ENCODE measurements around the gene FCER1G. TPM values are rescaled to one million over a fixed set of nuclear protein-coding genes. Genes with fewer than 3 reads are reported as not detected.
A peak's percentile ranks its signal among the peaks of the same experiment; 100 is the strongest.

The FCER1G gene
- polyA plus RNA-seq, 2 donors, result 10.0 to 14.0 TPM

DNA sequence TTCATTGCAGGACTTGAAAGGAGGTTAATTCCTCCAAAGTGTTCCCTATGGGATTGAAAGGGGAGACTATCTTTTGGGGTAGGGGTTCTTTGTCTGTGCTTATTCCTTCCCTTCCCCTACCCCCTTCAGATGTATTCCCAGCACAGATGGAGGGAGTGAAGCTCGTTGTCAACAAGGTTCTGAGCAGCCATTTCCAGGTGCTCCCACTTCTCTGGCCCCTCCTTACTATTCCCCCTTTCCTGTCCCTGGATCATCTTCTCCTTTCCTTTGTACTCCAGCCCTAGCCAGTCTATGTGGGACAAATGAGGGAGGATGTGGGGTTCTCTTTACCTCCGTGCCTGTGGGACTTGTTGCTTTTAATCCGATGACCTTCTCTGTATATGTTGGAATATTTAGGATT, 11.7 kb downstream of the FCER1G start:
- peak overlapping the region in 1 of 2 donors; percentile 82 for H3K27ac ChIP-seq (ENCODE audit: low read depth in 2 of 2, low read length in 1 of 2)
- no peaks in the 10 kb centered on the region for H3K9me3 ChIP-seq (ENCODE audit: control insufficient read depth in 2 of 2, insufficient read depth in 1 of 2, low read depth in 1 of 2, low read length in 1 of 2)
- H3K27me3 ChIP-seq (ENCODE audit: control insufficient read depth in 1 of 2, insufficient read depth in 2 of 2, low read length in 2 of 2), result no peaks in the 10 kb centered on the region
- peak overlapping the region; percentile 64 to 89 for H3K4me3 ChIP-seq (ENCODE audit: low read depth in 1 of 2, low read length in 2 of 2)
- peaks cover 0 to 19% of the 10 kb centered on the region in 2 donors for H3K36me3 ChIP-seq (ENCODE audit: control insufficient read depth in 2 of 2, insufficient read depth in 2 of 2, low read length in 1 of 2)
- H3K4me1 ChIP-seq (ENCODE audit: control insufficient read depth in 2 of 2, insufficient read depth in 2 of 2, low read length in 1 of 2), result peaks cover 2 to 8% of the 10 kb centered on the region in 2 donors
- WGBS, 2 donors, result 49 to 62% methylated on average over 3 of the region's 3 CpGs

DNA sequence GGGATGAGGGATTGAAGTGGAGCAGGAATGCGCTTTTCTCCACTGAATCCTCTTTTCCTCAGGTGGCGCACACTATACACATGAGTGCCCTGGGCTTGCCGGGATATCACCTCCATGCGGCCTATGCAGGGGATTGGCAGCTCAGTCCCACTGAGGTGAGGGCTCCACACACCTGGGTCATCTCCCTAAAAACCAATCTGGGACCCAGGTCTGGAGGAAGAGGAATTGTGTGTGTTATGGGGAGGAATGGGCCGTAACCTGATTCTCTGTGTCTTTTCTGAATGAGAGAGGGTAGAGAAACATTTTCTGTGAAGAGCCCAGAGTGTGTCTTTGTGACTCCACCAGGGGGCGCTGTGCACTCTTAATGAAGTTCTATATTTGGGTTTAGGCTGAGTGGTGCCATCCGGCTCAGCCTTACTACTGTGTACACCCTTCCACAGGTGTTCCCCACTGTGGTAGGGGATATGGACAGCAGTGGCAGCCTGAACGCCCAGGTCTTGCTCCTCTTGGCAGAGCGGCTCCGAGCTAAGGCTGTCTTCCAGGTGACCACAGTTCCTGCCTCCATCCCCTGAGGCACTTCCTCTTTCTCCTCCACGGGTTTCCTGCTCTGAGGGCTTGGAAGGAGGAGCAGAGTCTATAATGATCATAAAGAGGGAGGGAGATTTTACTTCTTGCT, 12.2 kb downstream of the FCER1G start:
- no peaks in the 10 kb centered on the region for H3K9me3 ChIP-seq (ENCODE audit: control insufficient read depth in 2 of 2, insufficient read depth in 1 of 2, low read depth in 1 of 2, low read length in 1 of 2)
- H3K4me3 ChIP-seq (ENCODE audit: low read depth in 1 of 2, low read length in 2 of 2), result peak overlapping the region in 1 of 2 donors; percentile 28
- peak overlapping the region; percentile 50 to 82 for H3K27ac ChIP-seq (ENCODE audit: low read depth in 2 of 2, low read length in 1 of 2)
- 36 to 38% methylated on average over 11 of the region's 11 CpGs for WGBS, 2 donors
- H3K36me3 ChIP-seq (ENCODE audit: control insufficient read depth in 2 of 2, insufficient read depth in 2 of 2, low read length in 1 of 2), result peaks cover 0 to 19% of the 10 kb centered on the region in 2 donors
- peaks cover 2 to 8% of the 10 kb centered on the region in 2 donors for H3K4me1 ChIP-seq (ENCODE audit: control insufficient read depth in 2 of 2, insufficient read depth in 2 of 2, low read length in 1 of 2)
- no peaks in the 10 kb centered on the region for H3K27me3 ChIP-seq (ENCODE audit: control insufficient read depth in 1 of 2, insufficient read depth in 2 of 2, low read length in 2 of 2)

DNA sequence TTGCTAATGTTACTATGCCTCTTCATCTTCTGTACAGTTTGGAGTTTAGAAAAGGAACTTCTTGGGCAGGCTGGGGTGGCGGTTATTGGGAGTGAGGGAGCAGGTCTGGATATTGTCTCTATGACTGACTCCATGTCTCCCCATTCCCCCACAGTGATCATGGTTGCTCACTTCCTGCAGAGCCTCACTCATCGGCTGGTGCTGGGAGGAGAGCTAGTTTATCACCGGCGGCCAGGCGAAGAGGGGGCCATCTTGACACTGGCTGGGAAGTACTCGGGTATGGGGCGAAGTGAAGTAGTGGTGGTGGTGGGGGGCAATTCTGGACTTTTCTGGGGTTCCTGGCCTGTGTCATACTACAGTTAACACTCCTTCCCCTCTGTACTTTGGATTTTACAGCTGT, 12.9 kb downstream of the FCER1G start:
- Histone ChIP-seq H3K27ac (ENCODE audit: low read depth in 2 of 2, low read length in 1 of 2) (no peak overlapping the region), H3K4me1 (ENCODE audit: control insufficient read depth in 2 of 2, insufficient read depth in 2 of 2, low read length in 1 of 2) (peaks cover 2 to 8% of the 10 kb centered on the region in 2 donors), H3K27me3 (ENCODE audit: control insufficient read depth in 1 of 2, insufficient read depth in 2 of 2, low read length in 2 of 2) (no peaks in the 10 kb centered on the region), H3K9me3 (ENCODE audit: control insufficient read depth in 2 of 2, insufficient read depth in 1 of 2, low read depth in 1 of 2, low read length in 1 of 2) (no peaks in the 10 kb centered on the region), H3K36me3 (ENCODE audit: control insufficient read depth in 2 of 2, insufficient read depth in 2 of 2, low read length in 1 of 2) (peaks cover 0 to 19% of the 10 kb centered on the region in 2 donors), H3K4me3 (ENCODE audit: low read depth in 1 of 2, low read length in 2 of 2) (no peak overlapping the region)
- WGBS, 2 donors, result 92 to 93% methylated on average over 7 of the region's 7 CpGs

GRCh38 chr1:161229896-161230295, 14.8 kb downstream of the FCER1G start:
- Histone ChIP-seq H3K4me1 (ENCODE audit: control insufficient read depth in 2 of 2, insufficient read depth in 2 of 2, low read length in 1 of 2) (peaks cover 2 to 8% of the 10 kb centered on the region in 2 donors), H3K4me3 (ENCODE audit: low read depth in 1 of 2, low read length in 2 of 2) (no peak overlapping the region), H3K36me3 (ENCODE audit: control insufficient read depth in 2 of 2, insufficient read depth in 2 of 2, low read length in 1 of 2) (peaks cover 0 to 19% of the 10 kb centered on the region in 2 donors), H3K9me3 (ENCODE audit: control insufficient read depth in 2 of 2, insufficient read depth in 1 of 2, low read depth in 1 of 2, low read length in 1 of 2) (no peaks in the 10 kb centered on the region), H3K27me3 (ENCODE audit: control insufficient read depth in 1 of 2, insufficient read depth in 2 of 2, low read length in 2 of 2) (no peaks in the 10 kb centered on the region), H3K27ac (ENCODE audit: low read depth in 2 of 2, low read length in 1 of 2) (no peak overlapping the region)
- 63 to 64% methylated on average over 3 of the region's 3 CpGs for WGBS, 2 donors

- peaks cover 2 to 8% of the 10 kb centered on the region in 2 donors for H3K4me1 ChIP-seq (ENCODE audit: control insufficient read depth in 2 of 2, insufficient read depth in 2 of 2, low read length in 1 of 2)
- 95% methylated on average over 7 of the region's 7 CpGs for WGBS, 2 donors
- no peak overlapping the region for H3K27ac ChIP-seq (ENCODE audit: low read depth in 2 of 2, low read length in 1 of 2)
- H3K4me3 ChIP-seq (ENCODE audit: low read depth in 1 of 2, low read length in 2 of 2), result no peak overlapping the region
- no peaks in the 10 kb centered on the region for H3K27me3 ChIP-seq (ENCODE audit: control insufficient read depth in 1 of 2, insufficient read depth in 2 of 2, low read length in 2 of 2)
- no peaks in the 10 kb centered on the region for H3K9me3 ChIP-seq (ENCODE audit: control insufficient read depth in 2 of 2, insufficient read depth in 1 of 2, low read depth in 1 of 2, low read length in 1 of 2)
- H3K36me3 ChIP-seq (ENCODE audit: control insufficient read depth in 2 of 2, insufficient read depth in 2 of 2, low read length in 1 of 2), result peaks cover 0 to 19% of the 10 kb centered on the region in 2 donors
These were observed 15.7 kb downstream of the FCER1G start for GRCh38 chr1:161230762-161231161.

- 86 to 88% methylated on average over 9 of the region's 9 CpGs for WGBS, 2 donors
- Histone ChIP-seq H3K4me1 (ENCODE audit: control insufficient read depth in 2 of 2, insufficient read depth in 2 of 2, low read length in 1 of 2) (peaks cover 0 to 2% of the 10 kb centered on the region in 2 donors), H3K36me3 (ENCODE audit: control insufficient read depth in 2 of 2, insufficient read depth in 2 of 2, low read length in 1 of 2) (peaks cover 0 to 17% of the 10 kb centered on the region in 2 donors)
These were observed 18.0 kb downstream of the FCER1G start for GRCh38 chr1:161233102-161233501.

DNA sequence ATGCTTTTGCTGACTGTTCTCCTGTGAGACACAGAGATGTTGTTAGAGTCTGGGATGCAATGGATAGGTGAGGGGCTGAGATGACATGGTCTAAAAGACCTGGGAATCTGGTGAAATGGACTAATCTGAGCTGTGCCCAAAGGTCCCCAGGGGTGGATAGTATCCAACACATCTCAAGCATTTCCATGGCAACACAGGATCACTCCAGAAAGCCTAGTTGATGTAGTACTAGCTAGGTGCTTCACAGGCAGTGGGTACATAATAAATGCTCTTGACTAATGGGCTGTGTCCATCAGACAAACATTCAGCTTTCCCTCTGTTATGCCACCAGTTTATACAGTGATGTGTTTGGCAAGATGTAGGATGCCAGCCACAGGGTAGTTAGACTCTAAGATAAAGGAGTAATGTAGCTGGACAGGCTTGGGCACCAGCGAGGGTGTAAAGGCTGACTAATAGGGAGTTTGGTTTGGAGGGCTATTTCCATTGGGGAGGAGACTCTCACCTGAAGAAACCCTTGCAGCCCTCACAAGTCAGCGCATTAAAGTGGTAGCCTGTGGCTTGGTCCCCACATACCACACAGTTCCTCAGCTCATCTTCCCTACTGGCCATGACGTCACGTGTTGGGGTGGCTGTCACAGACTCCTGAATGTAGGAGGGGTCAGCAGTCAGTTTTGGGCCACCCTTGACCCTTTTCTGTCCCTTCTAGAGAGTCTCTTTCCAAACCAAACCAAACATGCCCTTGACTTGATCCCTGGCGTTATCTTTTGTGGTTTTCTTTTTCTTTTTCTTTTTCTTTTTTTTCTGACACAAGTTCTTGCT, 21.1 kb downstream of the FCER1G start:
- WGBS, 2 donors, result 74 to 85% methylated on average over 5 of the region's 5 CpGs

More at GRCh38 chr1:161233102-161233501, 18.0 kb downstream of the FCER1G start:
- Histone ChIP-seq H3K4me3 (ENCODE audit: low read depth in 1 of 2, low read length in 2 of 2) (no peak overlapping the region), H3K9me3 (ENCODE audit: control insufficient read depth in 2 of 2, insufficient read depth in 1 of 2, low read depth in 1 of 2, low read length in 1 of 2) (no peaks in the 10 kb centered on the region), H3K27me3 (ENCODE audit: control insufficient read depth in 1 of 2, insufficient read depth in 2 of 2, low read length in 2 of 2) (no peaks in the 10 kb centered on the region), H3K27ac (ENCODE audit: low read depth in 2 of 2, low read length in 1 of 2) (no peak overlapping the region)

DNA sequence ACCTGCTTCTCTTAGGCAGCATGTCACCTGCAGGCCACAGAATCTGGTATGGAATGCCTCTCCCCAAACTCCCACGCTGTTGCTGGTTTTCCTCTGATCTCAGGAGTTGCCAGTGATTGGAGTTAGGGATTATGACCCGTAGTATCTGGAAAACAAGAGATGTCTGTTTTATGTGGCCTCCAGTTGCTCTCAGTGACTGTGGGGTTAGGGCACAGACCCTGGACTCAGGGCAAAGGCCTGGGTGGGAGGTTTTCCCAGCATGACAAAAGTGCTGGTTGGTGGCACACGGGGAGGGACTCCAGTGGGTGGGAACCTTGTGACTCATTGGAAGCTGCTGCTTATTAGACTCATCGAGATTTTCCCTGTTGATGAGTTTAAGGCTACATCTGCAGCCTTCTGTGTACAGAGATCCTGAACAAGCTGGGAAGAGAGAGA, 23.0 kb downstream of the FCER1G start, which contains the start of gene NR1I3:
Gene NR1I3 (minus strand): TSS at position 165 of the 435 bp plus-strand sequence. CDS start 1,638 bp downstream, outside the sequence.
- H3K36me3 ChIP-seq (ENCODE audit: control insufficient read depth in 2 of 2, insufficient read depth in 2 of 2, low read length in 1 of 2), result no peaks in the 10 kb centered on the region
- WGBS, 2 donors, result 61 to 63% methylated on average over 4 of the region's 4 CpGs
- no peaks in the 10 kb centered on the region for H3K4me1 ChIP-seq (ENCODE audit: control insufficient read depth in 2 of 2, insufficient read depth in 2 of 2, low read length in 1 of 2)
- H3K9me3 ChIP-seq (ENCODE audit: control insufficient read depth in 2 of 2, insufficient read depth in 1 of 2, low read depth in 1 of 2, low read length in 1 of 2), result no peaks in the 10 kb centered on the region
- no peaks in the 10 kb centered on the region for H3K27me3 ChIP-seq (ENCODE audit: control insufficient read depth in 1 of 2, insufficient read depth in 2 of 2, low read length in 2 of 2)
- H3K27ac ChIP-seq (ENCODE audit: low read depth in 2 of 2, low read length in 1 of 2), result no peak within 1 kb of the TSS
- H3K4me3 ChIP-seq (ENCODE audit: low read depth in 1 of 2, low read length in 2 of 2), result no peak within 1 kb of the TSS

More for the DNA sequence above, 21.1 kb downstream of the FCER1G start:
- Histone ChIP-seq H3K27ac (ENCODE audit: low read depth in 2 of 2, low read length in 1 of 2) (no peak overlapping the region), H3K4me3 (ENCODE audit: low read depth in 1 of 2, low read length in 2 of 2) (no peak overlapping the region), H3K4me1 (ENCODE audit: control insufficient read depth in 2 of 2, insufficient read depth in 2 of 2, low read length in 1 of 2) (no peaks in the 10 kb centered on the region), H3K27me3 (ENCODE audit: control insufficient read depth in 1 of 2, insufficient read depth in 2 of 2, low read length in 2 of 2) (no peaks in the 10 kb centered on the region), H3K36me3 (ENCODE audit: control insufficient read depth in 2 of 2, insufficient read depth in 2 of 2, low read length in 1 of 2) (no peaks in the 10 kb centered on the region), H3K9me3 (ENCODE audit: control insufficient read depth in 2 of 2, insufficient read depth in 1 of 2, low read depth in 1 of 2, low read length in 1 of 2) (no peaks in the 10 kb centered on the region)

GRCh38 chr1:161241682-161242081, 26.6 kb downstream of the FCER1G start:
- no peaks in the 10 kb centered on the region for H3K4me1 ChIP-seq (ENCODE audit: control insufficient read depth in 2 of 2, insufficient read depth in 2 of 2, low read length in 1 of 2)
- H3K9me3 ChIP-seq (ENCODE audit: control insufficient read depth in 2 of 2, insufficient read depth in 1 of 2, low read depth in 1 of 2, low read length in 1 of 2), result no peaks in the 10 kb centered on the region
- no peaks in the 10 kb centered on the region for H3K36me3 ChIP-seq (ENCODE audit: control insufficient read depth in 2 of 2, insufficient read depth in 2 of 2, low read length in 1 of 2)
- 79 to 85% methylated on average over 3 of the region's 3 CpGs for WGBS, 2 donors
- no peaks in the 10 kb centered on the region for H3K27me3 ChIP-seq (ENCODE audit: control insufficient read depth in 1 of 2, insufficient read depth in 2 of 2, low read length in 2 of 2)
- no peak overlapping the region for H3K27ac ChIP-seq (ENCODE audit: low read depth in 2 of 2, low read length in 1 of 2)
- H3K4me3 ChIP-seq (ENCODE audit: low read depth in 1 of 2, low read length in 2 of 2), result no peak overlapping the region
